HEK293T (cell line): ENCODE results near the gene EIF2S1.

Experiments used
- FOXM1 ChIP-seq: fragments of 450-650 bp; IDR thresholded peaks from 2 replicates; pipeline ENCODE4 v1.6.1; 2017; ENCODE audit warnings: mild to moderate bottlenecking, borderline replicate concordance
- LEF1 ChIP-seq: fragments of 450-650 bp; IDR thresholded peaks from 2 replicates; pipeline ENCODE4 v1.6.1; 2017; ENCODE audit warnings: mild to moderate bottlenecking, borderline replicate concordance

DNA sequence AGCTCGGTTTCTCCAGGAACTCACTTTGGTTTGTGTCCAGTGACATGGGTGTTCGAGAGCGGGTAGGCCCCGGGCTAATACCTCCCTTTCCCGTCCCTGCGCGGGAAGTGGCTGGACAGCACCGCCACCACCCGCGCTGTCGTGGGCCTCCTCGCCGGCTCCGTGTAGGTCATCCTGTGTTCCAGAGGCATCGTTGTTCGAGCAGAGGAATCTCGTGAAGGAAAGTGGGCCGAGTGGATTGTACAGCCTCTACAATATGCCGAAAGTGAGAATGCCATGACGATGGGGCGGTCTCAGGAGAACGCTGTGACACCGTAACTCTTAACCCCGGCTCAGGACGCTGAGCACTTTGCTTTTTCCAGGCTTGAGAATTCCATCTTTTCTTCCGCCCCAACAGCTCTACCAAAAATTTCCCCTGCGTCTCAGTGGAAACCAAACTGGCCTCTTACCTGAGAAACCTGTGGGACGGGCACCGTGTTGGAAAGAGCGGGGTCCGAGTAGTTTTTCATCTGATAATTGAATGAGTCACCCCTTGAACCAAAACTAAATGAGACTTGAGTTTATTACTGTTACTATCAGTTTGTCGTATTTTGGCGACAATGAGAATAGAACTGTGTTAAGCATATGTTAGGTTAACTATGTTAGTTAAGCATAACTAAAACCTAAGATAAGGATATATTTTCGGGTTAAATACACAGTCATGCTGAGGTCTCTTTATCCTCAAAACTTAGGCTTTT is 510 bp downstream of the EIF2S1 start:
- TF ChIP-seq LEF1 = no peak
- no peak for TF ChIP-seq FOXM1
